Neural progenitor cell (in vitro differentiated cells): Measurements from ENCODE around the gene TMEM266.

Experiments used
- EZH2 ChIP-seq: fragments of 200-600 bp; sonication (generic); IDR thresholded peaks from 2 replicates; pipeline ENCODE4 v1.6.1; 2017; ENCODE audit warnings: antibody characterized with exemption, mild to moderate bottlenecking, moderate library complexity
- TF ChIP-seq, protein P1 (sequence below): fragments of 200-600 bp; sonication (generic); IDR thresholded peaks from 2 replicates; pipeline ENCODE4 v1.5.1; 2017; ENCODE audit warnings: antibody characterized with exemption, mild to moderate bottlenecking

GRCh38 chr15:76105391-76105790, 45.6 kb downstream of the TMEM266 start:
- TF ChIP-seq, protein P1, sequence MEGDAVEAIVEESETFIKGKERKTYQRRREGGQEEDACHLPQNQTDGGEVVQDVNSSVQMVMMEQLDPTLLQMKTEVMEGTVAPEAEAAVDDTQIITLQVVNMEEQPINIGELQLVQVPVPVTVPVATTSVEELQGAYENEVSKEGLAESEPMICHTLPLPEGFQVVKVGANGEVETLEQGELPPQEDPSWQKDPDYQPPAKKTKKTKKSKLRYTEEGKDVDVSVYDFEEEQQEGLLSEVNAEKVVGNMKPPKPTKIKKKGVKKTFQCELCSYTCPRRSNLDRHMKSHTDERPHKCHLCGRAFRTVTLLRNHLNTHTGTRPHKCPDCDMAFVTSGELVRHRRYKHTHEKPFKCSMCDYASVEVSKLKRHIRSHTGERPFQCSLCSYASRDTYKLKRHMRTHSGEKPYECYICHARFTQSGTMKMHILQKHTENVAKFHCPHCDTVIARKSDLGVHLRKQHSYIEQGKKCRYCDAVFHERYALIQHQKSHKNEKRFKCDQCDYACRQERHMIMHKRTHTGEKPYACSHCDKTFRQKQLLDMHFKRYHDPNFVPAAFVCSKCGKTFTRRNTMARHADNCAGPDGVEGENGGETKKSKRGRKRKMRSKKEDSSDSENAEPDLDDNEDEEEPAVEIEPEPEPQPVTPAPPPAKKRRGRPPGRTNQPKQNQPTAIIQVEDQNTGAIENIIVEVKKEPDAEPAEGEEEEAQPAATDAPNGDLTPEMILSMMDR, result no peak
- no peak for TF ChIP-seq EZH2
